HK-2 (cell line): ENCODE data around the gene CPEB4.

Source experiments
- DNase-seq: peaks from one replicate; pipeline ENCODE4 v3.0.0-alpha.2; 2018; ENCODE audit not compliant: unreplicated experiment

Gene CPEB4

GRCh38 chr5:173887610-173888472, at the start of gene CPEB4:
Gene CPEB4, plus strand, starts transcription at chr5:173888349. Its CDS starts 1,385 bp downstream, at chr5:173889734.
- peak; percentile 93 for DNase-seq

- DNase-seq: no peak
Observed at GRCh38 chr5:173839117-173839713, 48.9 kb upstream of the CPEB4 start.

GRCh38 chr5:173840111-173840983, 47.8 kb upstream of the CPEB4 start:
- DNase-seq: no peak

GRCh38 chr5:173841710-173842109, 46.4 kb upstream of the CPEB4 start:
- DNase-seq: no peak

- DNase-seq: no peak
Observed at GRCh38 chr5:173843794-173844193, 44.4 kb upstream of the CPEB4 start.

- DNase-seq: no peak
Observed at GRCh38 chr5:173845321-173845720, 42.8 kb upstream of the CPEB4 start.

GRCh38 chr5:173846929-173847501, 41.1 kb upstream of the CPEB4 start:
- no peak for DNase-seq

GRCh38 chr5:173848986-173849596, 39.1 kb upstream of the CPEB4 start:
- no peak for DNase-seq

- no peak for DNase-seq
Observed at GRCh38 chr5:173849908-173850307, 38.2 kb upstream of the CPEB4 start.

- no peak for DNase-seq
Observed at GRCh38 chr5:173850659-173851058, 37.5 kb upstream of the CPEB4 start.

GRCh38 chr5:173851595-173852243, 36.4 kb upstream of the CPEB4 start:
- DNase-seq: no peak

GRCh38 chr5:173852790-173853359, 35.3 kb upstream of the CPEB4 start:
- no peak for DNase-seq

GRCh38 chr5:173853370-173854131, 34.6 kb upstream of the CPEB4 start:
- DNase-seq: no peak

- no peak for DNase-seq
Observed at GRCh38 chr5:173855162-173855994, 32.8 kb upstream of the CPEB4 start.

- DNase-seq: no peak
Observed at GRCh38 chr5:173855995-173856656, 32.0 kb upstream of the CPEB4 start.

- no peak for DNase-seq
Observed at GRCh38 chr5:173857234-173857633, 30.9 kb upstream of the CPEB4 start.

GRCh38 chr5:173858021-173858669, 30.0 kb upstream of the CPEB4 start:
- DNase-seq: no peak
